ENCODE results near the gene WNK2.
"Not testable (repeated sequence)": the region's sequence is repeated elsewhere in the genome, so short reads cannot be mapped to it uniquely, and the experiment has no call there.

WNK2 gene

GRCh38 chr9:93139365-93140182 is 44.4 kb upstream of the WNK2 start:
- H3K9me3 ChIP-seq: no peaks in the 10 kb centered on the region

GRCh38 chr9:93141771-93142483 is 42.0 kb upstream of the WNK2 start:
- H3K9me3 ChIP-seq: no peaks in the 10 kb centered on the region
- H3K36me3 ChIP-seq: no peaks in the 10 kb centered on the region
- no peaks in the 10 kb centered on the region for H3K27me3 ChIP-seq
- DNase-seq: no peak
- no peak overlapping the region for H3K4me3 ChIP-seq (ENCODE audit: low read depth, low read length)
- no peak for TF ChIP-seq CTCF (IDR thresholded peaks at IDR 0.05; ENCODE audit: low read depth, low read length)
- H3K4me1 ChIP-seq: no peaks in the 10 kb centered on the region; the same call in 1 of the 2 replicates

More at GRCh38 chr9:93139365-93140182, 44.4 kb upstream of the WNK2 start:
- H3K36me3 ChIP-seq: no peaks in the 10 kb centered on the region
- H3K27me3 ChIP-seq: no peaks in the 10 kb centered on the region
- no peaks in the 10 kb centered on the region; the same call in 1 of the 2 replicates for H3K4me1 ChIP-seq
- no peak for DNase-seq
- no peak for TF ChIP-seq CTCF (IDR thresholded peaks at IDR 0.05; ENCODE audit: low read depth, low read length)
- H3K4me3 ChIP-seq (ENCODE audit: low read depth, low read length): no peak overlapping the region

- Histone ChIP-seq H3K27me3 (no peaks in the 10 kb centered on the region), H3K4me1 (no peaks in the 10 kb centered on the region; the same call in 1 of the 2 replicates), H3K4me3 (ENCODE audit: low read depth, low read length) (no peak overlapping the region), H3K36me3 (no peaks in the 10 kb centered on the region), H3K9me3 (no peaks in the 10 kb centered on the region)
- peak; percentile 46 for DNase-seq
- no peak for TF ChIP-seq CTCF (IDR thresholded peaks at IDR 0.05; ENCODE audit: low read depth, low read length)
Measured at GRCh38 chr9:93143830-93144530, 40.0 kb upstream of the WNK2 start.

- H3K4me1 ChIP-seq: not testable (repeated sequence)
Measured at GRCh38 chr9:93146696-93147095, 37.2 kb upstream of the WNK2 start.

GRCh38 chr9:93147632-93148031 is 36.3 kb upstream of the WNK2 start:
- TF ChIP-seq CTCF (IDR thresholded peaks at IDR 0.05; ENCODE audit: low read depth, low read length): no peak
- DNase-seq: no peak
- Histone ChIP-seq H3K4me3 (ENCODE audit: low read depth, low read length) (no peak overlapping the region), H3K36me3 (no peaks in the 10 kb centered on the region), H3K27me3 (no peaks in the 10 kb centered on the region), H3K4me1 (no peaks in the 10 kb centered on the region; the same call in 1 of the 2 replicates), H3K9me3 (no peaks in the 10 kb centered on the region; the same call in 1 of the 2 replicates)

More at GRCh38 chr9:93146696-93147095, 37.2 kb upstream of the WNK2 start:
- not testable (repeated sequence) for DNase-seq; H3K9me3 ChIP-seq; H3K36me3 ChIP-seq; H3K4me3 ChIP-seq (ENCODE audit: low read depth, low read length); H3K27me3 ChIP-seq

- TF ChIP-seq CTCF (IDR thresholded peaks at IDR 0.05; ENCODE audit: low read depth, low read length): no peak
- no peaks in the 10 kb centered on the region; the same call in 1 of the 2 replicates for H3K4me1 ChIP-seq
- H3K9me3 ChIP-seq: no peaks in the 10 kb centered on the region; the same call in 1 of the 2 replicates
- H3K36me3 ChIP-seq: no peaks in the 10 kb centered on the region
- no peak for DNase-seq
- H3K4me3 ChIP-seq (ENCODE audit: low read depth, low read length): no peak overlapping the region
- H3K27me3 ChIP-seq: no peaks in the 10 kb centered on the region
Measured at GRCh38 chr9:93148721-93149120, 35.2 kb upstream of the WNK2 start.
